HG03025 (cell line): ENCODE data around the gene FAM32A.
A peak's percentile ranks its signal among the peaks of the same experiment; 100 is the strongest.

Experiments
- ATAC-seq: cut with Tn5 transposase; IDR thresholded peaks from one replicate; pipeline ENCODE4 v1.9.1; 2021; ENCODE audit warnings: mild to moderate bottlenecking, moderate library complexity; ENCODE audit not compliant: unreplicated experiment, low FRiP score

FAM32A gene

GRCh38 chr19:16185123-16185767, at the start of gene FAM32A:
Gene FAM32A (plus strand): TSS chr19:16185410. CDS start chr19:16185443, 33 bp downstream.
- ATAC-seq = peak; percentile 88

GRCh38 chr19:16135430-16136127, 49.6 kb upstream of the FAM32A start:
- ATAC-seq = no peak

- ATAC-seq = no peak
Observed at GRCh38 chr19:16136185-16136999, 48.8 kb upstream of the FAM32A start.

DNA sequence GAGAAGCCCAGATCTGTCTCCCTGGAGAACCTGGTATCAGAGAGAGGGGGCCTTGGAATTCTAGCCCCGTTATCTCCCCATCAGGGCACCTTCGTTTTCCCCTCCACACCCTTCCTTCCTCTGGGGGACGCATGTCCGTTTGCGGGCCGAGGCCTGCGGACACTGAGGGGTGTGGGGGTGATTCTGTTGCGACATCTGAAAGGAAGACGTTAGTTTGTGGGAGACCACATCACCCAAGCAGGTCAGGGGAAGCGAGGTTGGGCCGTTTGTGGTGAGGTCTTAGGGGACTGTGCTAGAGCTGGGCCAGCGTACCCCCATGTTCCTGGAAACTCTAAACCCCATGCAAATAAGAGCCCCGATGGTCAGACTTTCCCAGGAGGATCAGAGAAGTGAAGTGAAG, 45.5 kb upstream of the FAM32A start:
- ATAC-seq = no peak

DNA sequence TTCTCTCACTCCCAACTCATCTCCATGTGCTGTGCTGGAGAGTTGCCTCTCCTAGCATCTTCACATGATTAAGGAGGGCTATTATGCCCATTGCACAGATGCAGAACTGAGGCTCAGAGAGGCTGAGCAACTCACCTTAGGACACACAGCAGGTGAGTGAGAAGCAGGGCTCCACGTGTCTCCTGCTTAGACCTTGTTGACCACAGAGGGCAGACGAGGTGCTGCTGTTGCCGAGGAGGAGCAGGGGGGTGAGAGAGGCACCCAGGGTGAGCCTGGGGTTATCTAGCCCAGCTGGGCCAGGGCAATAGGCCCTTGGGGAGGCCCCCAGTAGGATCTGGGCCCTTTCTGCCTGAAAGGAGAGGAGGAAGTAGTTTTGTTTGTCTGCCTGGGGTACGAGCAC, 44.2 kb upstream of the FAM32A start:
- no peak for ATAC-seq

GRCh38 chr19:16142032-16142580, 43.1 kb upstream of the FAM32A start:
- ATAC-seq = no peak

- peak; percentile 37 for ATAC-seq
Observed at GRCh38 chr19:16143399-16144215, 41.6 kb upstream of the FAM32A start, which contains the start of gene HSH2D. Gene HSH2D (plus strand): TSS chr19:16143685. CDS start chr19:16148751, 5,066 bp downstream.

- no peak for ATAC-seq
Observed at GRCh38 chr19:16144216-16144581, 41.0 kb upstream of the FAM32A start.

- ATAC-seq = no peak
Observed at GRCh38 chr19:16146112-16146511, 39.1 kb upstream of the FAM32A start.

GRCh38 chr19:16148443-16149229, 36.6 kb upstream of the FAM32A start:
- ATAC-seq = no peak

DNA sequence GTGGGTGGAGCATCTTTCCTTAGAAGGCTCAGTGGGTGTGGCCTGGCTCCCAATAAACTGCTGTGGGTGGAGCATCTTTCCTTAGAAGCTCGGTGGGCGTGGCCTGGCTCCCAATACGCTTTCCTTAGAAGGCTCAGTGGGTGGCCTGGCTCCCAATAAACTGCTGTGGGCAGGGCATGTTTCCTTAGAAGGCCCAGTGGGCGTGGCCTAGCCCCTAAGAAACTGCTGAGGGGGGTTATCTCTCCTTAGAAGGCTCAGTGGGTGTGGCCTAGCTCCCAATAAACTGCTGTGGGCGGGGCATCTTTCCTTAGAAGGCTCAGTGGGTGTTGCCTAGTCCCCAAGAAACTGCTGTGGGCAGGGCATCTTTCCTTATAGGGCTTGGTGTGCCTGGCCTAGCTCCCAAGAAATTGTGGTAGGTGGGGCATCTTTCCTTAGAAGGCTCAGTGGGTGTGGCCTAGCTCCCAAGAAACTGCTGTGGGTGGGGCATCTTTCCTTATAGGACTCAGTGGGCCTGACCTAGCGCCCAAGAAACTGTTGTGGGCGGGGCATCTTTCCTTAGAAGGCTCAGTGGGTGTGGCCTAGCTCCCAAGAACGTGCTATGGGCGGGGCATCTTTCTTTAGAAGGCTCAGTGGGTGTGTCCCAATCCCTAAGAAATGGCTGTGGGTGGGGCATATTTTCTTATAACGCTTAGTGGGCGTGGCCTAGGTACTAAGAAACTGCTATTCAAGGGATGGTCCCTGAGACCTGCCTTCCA, 31.5 kb upstream of the FAM32A start:
- ATAC-seq = no peak

GRCh38 chr19:16154557-16154956, 30.7 kb upstream of the FAM32A start:
- ATAC-seq = no peak

- no peak for ATAC-seq
Observed at GRCh38 chr19:16155128-16155527, 30.1 kb upstream of the FAM32A start.

GRCh38 chr19:16156904-16157303, 28.3 kb upstream of the FAM32A start:
- ATAC-seq = no peak

DNA sequence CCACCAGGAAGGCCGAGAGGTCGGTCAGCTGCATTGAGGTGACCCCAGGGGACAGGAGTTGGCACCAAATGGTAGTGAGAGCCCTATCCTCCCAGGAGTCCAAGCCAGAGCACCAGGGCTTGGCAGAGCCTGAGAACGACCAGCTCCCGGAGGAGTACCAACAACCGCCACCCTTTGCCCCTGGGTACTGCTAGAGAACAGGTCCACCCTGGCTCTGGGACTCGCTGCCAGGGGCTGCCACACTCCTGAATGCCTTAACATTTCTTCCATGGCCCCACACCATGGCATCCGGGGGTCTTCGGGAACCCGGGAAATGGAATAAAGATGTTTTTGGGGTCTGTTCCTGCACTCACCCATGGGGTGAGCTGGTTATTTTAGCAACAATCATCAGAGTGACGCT, 27.6 kb upstream of the FAM32A start:
- no peak for ATAC-seq

GRCh38 chr19:16159655-16160054, 25.6 kb upstream of the FAM32A start:
- ATAC-seq = no peak

DNA sequence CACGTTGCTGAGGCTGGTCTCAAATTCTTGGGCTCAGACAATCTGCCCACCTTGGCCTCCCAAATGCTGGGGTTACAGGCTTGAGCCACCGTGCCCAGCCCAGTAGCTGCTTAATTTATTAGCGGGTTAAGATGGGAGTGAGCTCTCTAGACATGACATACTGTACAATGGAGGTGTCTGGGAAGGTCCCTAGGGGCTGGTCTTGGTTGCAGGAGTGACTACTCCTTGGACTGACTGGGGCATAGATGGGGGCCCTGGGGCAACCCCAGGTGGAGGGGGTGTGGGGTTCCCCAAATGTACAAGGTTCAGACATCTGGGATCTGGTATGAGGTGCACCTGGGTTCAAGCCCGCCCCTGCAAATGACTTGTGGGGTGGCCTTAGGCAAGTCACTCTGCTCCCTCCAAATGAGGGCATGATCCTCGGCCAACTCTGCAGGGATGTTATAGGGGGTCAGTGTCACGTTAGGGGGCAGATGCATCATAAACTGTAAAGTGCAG, 24.7 kb upstream of the FAM32A start:
- ATAC-seq = no peak

GRCh38 chr19:16160943-16161560, 24.2 kb upstream of the FAM32A start:
- no peak for ATAC-seq
